ENCODE data around the gene PACS1. TPM values are rescaled to one million over a fixed set of nuclear protein-coding genes. Genes with fewer than 3 reads are reported as not detected.

PACS1 gene
- total RNA-seq, 1 experiment from 2014 or later, result 41.1 TPM

- H3K36me3 ChIP-seq (ENCODE audit: control insufficient read depth in 1 of 2, insufficient read depth in 2 of 2, low read length in 2 of 2), result peaks cover 48 to 59% of the 10 kb centered on the region in 2 experiments
- BruUV-seq (replicated peaks), result no TSS peak
- peaks cover 49% of the 10 kb centered on the region for H3K79me2 ChIP-seq (ENCODE audit: insufficient read depth, low read length)
- H2AFZ ChIP-seq (ENCODE audit: low read depth, low read length, poor library complexity, severe bottlenecking), result no peak overlapping the region
- no peak overlapping the region for H3K9ac ChIP-seq (ENCODE audit: low read length)
- intact Hi-C loops (cut with micrococcal nuclease), result no loop called here
- H3K27ac ChIP-seq (ENCODE audit: low read depth, low read length), result peak overlapping the region; percentile 35; the same call in 1 of the 2 replicates
- no peaks in the 10 kb centered on the region for H3K27me3 ChIP-seq (ENCODE audit: insufficient read depth, low read length)
- RAD21 ChIA-PET (ENCODE audit: low non-redundant PET in 1 of 2, low total read pairs in 2 of 2, uncharacterized antibody in 2 of 2, unreplicated experiment in 2 of 2), result no interaction called here
- TF ChIP-seq ELF1 (IDR thresholded peaks at IDR 0.05; ENCODE audit: borderline replicate concordance, low read depth) (no peak), ZBTB33 (IDR thresholded peaks at IDR 0.05; ENCODE audit: extremely low read depth, insufficient replicate concordance, low read length) (no peak), CEBPB (IDR thresholded peaks at IDR 0.05; ENCODE audit: low read depth) (no peak), SRF (IDR thresholded peaks at IDR 0.05; ENCODE audit: low read depth) (no peak), JUND (IDR thresholded peaks at IDR 0.05) (no peak), EZH2phosphoT487 (IDR thresholded peaks at IDR 0.05; ENCODE audit: borderline replicate concordance) (no peak), FOSL1 (IDR thresholded peaks at IDR 0.05; ENCODE audit: low read depth) (no peak), SIN3A (IDR thresholded peaks at IDR 0.05; ENCODE audit: low read depth) (no peak), ZNF274 (IDR thresholded peaks at IDR 0.05; ENCODE audit: low read depth, low read length) (no peak), SP1 (IDR thresholded peaks at IDR 0.05; ENCODE audit: low read depth) (no peak), CTCF (IDR thresholded peaks at IDR 0.05 in 2 of 3, conservative IDR thresholded peaks at IDR 0.05 in 1 of 3; ENCODE audit: borderline replicate concordance in 1 of 3, insufficient read depth in 1 of 3, low read depth in 2 of 3, low read length in 2 of 3) (no peak), RAD21 (IDR thresholded peaks at IDR 0.05; ENCODE audit: low read depth) (no peak), YY1 (IDR thresholded peaks at IDR 0.05; ENCODE audit: extremely low read depth, insufficient replicate concordance, low read depth, low read length) (no peak)
- H3K9me2 ChIP-seq (ENCODE audit: insufficient read depth), result no peaks in the 10 kb centered on the region
- POLR2A ChIA-PET, result no interaction called here
- peaks cover 5% of the 10 kb centered on the region; the same call in 1 of the 2 replicates for H4K20me1 ChIP-seq (ENCODE audit: insufficient read depth)
- no peaks in the 10 kb centered on the region for H3K9me3 ChIP-seq (ENCODE audit: control insufficient read depth in 1 of 2, insufficient read depth in 1 of 2, low read depth in 1 of 2, low read length in 2 of 2)
- DNase-seq (ENCODE audit: low read depth, low spot score) (no peak), ATAC-seq (no peak)
- no peak overlapping the region for H3K4me2 ChIP-seq (ENCODE audit: low read length)
- H3K4me1 ChIP-seq (ENCODE audit: control insufficient read depth in 1 of 2, insufficient read depth in 2 of 2, low read length in 2 of 2), result peaks cover 10 to 20% of the 10 kb centered on the region in 2 experiments
- CTCF ChIA-PET, result interaction anchor here (1.5 kb wide), 1 partner anchor 8 kb away, joined by 5 read pairs; no protein-coding TSS in a partner anchor
- H3K4me3 ChIP-seq (replicated peaks in 1 of 2; ENCODE audit: low read depth in 1 of 2, low read length in 2 of 2), result no peak overlapping the region
Measured at GRCh38 chr11:66066751-66067150, 3.3 kb upstream of the PACS1 start.

Measured in HCT116 (cell line).